ENCODE results near the gene RSRC2.
"Not testable (repeated sequence)": the region's sequence is repeated elsewhere in the genome, so short reads cannot be mapped to it uniquely, and the experiment has no call there.

RSRC2 gene

GRCh38 chr12:122516544-122517361 is 10.0 kb downstream of the RSRC2 start:
- DNase-seq = no peak

GRCh38 chr12:122515275-122515674 is 11.5 kb downstream of the RSRC2 start:
- no peak for DNase-seq

GRCh38 chr12:122513660-122514059 is 13.1 kb downstream of the RSRC2 start:
- DNase-seq = no peak

GRCh38 chr12:122513028-122513427 is 13.7 kb downstream of the RSRC2 start:
- DNase-seq = not testable (repeated sequence)

- no peak for DNase-seq
Measured at GRCh38 chr12:122508163-122508562, 18.6 kb downstream of the RSRC2 start.

- no peak for DNase-seq
Measured at GRCh38 chr12:122506393-122506938, 20.3 kb downstream of the RSRC2 start.

- DNase-seq = no peak
Measured at GRCh38 chr12:122505419-122506051, 21.2 kb downstream of the RSRC2 start.

GRCh38 chr12:122503783-122504590 is 22.7 kb downstream of the RSRC2 start:
- no peak for DNase-seq

GRCh38 chr12:122503147-122503751 is 23.5 kb downstream of the RSRC2 start:
- no peak for DNase-seq

GRCh38 chr12:122501489-122501989 is 25.2 kb downstream of the RSRC2 start:
- no peak for DNase-seq

- peak; percentile 98 for DNase-seq
Measured at GRCh38 chr12:122500685-122501488, 25.8 kb downstream of the RSRC2 start, which contains the start of gene ZCCHC8. TSS of gene ZCCHC8 (minus strand) at chr12:122500932. CDS start at chr12:122500840, 92 bp downstream.

GRCh38 chr12:122499991-122500684 is 26.6 kb downstream of the RSRC2 start:
- peak; percentile 43 for DNase-seq

- DNase-seq = no peak
Measured at GRCh38 chr12:122495258-122495657, 31.5 kb downstream of the RSRC2 start.

GRCh38 chr12:122493222-122493621 is 33.5 kb downstream of the RSRC2 start:
- DNase-seq = not testable (repeated sequence)

GRCh38 chr12:122491991-122492390 is 34.7 kb downstream of the RSRC2 start:
- DNase-seq = no peak

- no peak for DNase-seq
Measured at GRCh38 chr12:122489038-122489437, 37.7 kb downstream of the RSRC2 start.

GRCh38 chr12:122487807-122488206 is 38.9 kb downstream of the RSRC2 start:
- DNase-seq = not testable (repeated sequence)

- DNase-seq = no peak
Measured at GRCh38 chr12:122486805-122487426, 39.8 kb downstream of the RSRC2 start.

GRCh38 chr12:122486360-122486759 is 40.4 kb downstream of the RSRC2 start:
- not testable (repeated sequence) for DNase-seq

- DNase-seq = not testable (repeated sequence)
Measured at GRCh38 chr12:122484385-122484784, 42.4 kb downstream of the RSRC2 start.
